OCI-LY1 (cell line): ENCODE data around the gene PPP4C.

Experiments used
- CTCF ChIP-seq: fragments of 200-600 bp; sonication (generic), shearing (Covaris generic); IDR thresholded peaks from 2 replicates; pipeline ENCODE4 v1.5.1; 2017; ENCODE audit warnings: mild to moderate bottlenecking, antibody characterized with exemption, low read length, moderate library complexity, mixed read lengths
- EZH2 ChIP-seq: fragments of 200-600 bp; sonication (generic), shearing (Covaris generic); IDR thresholded peaks from 2 replicates; pipeline ENCODE4 v1.8.0; 2017; ENCODE audit warnings: borderline replicate concordance, mixed run types, mild to moderate bottlenecking, antibody characterized with exemption, low read length, moderate library complexity, mixed read lengths

- TF ChIP-seq CTCF (no peak), EZH2 (no peak)
Measured at GRCh38 chr16:30088832-30089624, 13.2 kb downstream of the PPP4C start.
